Measurements from ENCODE around the gene ADAT1.

GRCh38 chr16:75615619-75616018, 7.5 kb downstream of the ADAT1 start:
- TF ChIP-seq ATF2 (tag by site-specific recombination; IDR thresholded peaks at IDR 0.05; ENCODE audit: low read depth), result no peak
- TF ChIP-seq HOXA7 (CRISPR knock-in tag; IDR thresholded peaks at IDR 0.05; ENCODE audit: borderline replicate concordance), result no peak
- no peak for TF ChIP-seq CTCF (tag by site-specific recombination; IDR thresholded peaks at IDR 0.05)
